ENCODE measurements around the gene ZNF74.
"Not testable (repeated sequence)": the region's sequence is repeated elsewhere in the genome, so short reads cannot be mapped to it uniquely, and the experiment has no call there.

DNA sequence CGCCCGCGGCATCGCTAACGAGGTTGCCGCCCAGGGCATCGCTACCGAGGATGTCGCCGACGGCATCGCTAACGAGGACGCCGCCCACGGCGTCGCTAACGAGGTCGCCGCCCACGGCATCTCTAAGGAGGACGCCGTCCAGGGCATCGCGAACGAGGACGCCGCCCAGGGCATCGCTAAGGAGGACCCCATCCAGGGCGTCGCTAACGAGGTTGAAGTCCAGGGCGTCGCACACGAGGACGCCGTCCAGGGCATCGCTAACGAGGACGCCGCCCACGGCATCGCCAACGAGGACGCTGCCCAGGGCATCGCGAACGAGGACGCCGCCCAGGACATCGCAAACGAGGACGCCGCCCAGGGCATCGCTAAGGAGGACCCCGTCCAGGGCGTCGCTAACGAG lies 33.7 kb upstream of the ZNF74 start:
- TF ChIP-seq, protein P1, sequence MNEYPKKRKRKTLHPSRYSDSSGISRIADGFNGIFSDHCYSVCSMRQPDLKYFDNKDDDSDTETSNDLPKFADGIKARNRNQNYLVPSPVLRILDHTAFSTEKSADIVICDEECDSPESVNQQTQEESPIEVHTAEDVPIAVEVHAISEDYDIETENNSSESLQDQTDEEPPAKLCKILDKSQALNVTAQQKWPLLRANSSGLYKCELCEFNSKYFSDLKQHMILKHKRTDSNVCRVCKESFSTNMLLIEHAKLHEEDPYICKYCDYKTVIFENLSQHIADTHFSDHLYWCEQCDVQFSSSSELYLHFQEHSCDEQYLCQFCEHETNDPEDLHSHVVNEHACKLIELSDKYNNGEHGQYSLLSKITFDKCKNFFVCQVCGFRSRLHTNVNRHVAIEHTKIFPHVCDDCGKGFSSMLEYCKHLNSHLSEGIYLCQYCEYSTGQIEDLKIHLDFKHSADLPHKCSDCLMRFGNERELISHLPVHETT (tag by site-specific recombination; IDR thresholded peaks at IDR 0.05) = not testable (repeated sequence)
- TF ChIP-seq, protein P2, sequence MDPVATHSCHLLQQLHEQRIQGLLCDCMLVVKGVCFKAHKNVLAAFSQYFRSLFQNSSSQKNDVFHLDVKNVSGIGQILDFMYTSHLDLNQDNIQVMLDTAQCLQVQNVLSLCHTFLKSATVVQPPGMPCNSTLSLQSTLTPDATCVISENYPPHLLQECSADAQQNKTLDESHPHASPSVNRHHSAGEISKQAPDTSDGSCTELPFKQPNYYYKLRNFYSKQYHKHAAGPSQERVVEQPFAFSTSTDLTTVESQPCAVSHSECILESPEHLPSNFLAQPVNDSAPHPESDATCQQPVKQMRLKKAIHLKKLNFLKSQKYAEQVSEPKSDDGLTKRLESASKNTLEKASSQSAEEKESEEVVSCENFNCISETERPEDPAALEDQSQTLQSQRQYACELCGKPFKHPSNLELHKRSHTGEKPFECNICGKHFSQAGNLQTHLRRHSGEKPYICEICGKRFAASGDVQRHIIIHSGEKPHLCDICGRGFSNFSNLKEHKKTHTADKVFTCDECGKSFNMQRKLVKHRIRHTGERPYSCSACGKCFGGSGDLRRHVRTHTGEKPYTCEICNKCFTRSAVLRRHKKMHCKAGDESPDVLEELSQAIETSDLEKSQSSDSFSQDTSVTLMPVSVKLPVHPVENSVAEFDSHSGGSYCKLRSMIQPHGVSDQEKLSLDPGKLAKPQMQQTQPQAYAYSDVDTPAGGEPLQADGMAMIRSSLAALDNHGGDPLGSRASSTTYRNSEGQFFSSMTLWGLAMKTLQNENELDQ (tag by site-specific recombination; IDR thresholded peaks at IDR 0.05; ENCODE audit: low read depth) = not testable (repeated sequence)
- not testable (repeated sequence) for TF ChIP-seq YY1 (tag by site-specific recombination; IDR thresholded peaks at IDR 0.05); ZNF335 (tag by site-specific recombination; conservative IDR thresholded peaks at IDR 0.05); OVOL3 (tag by site-specific recombination; IDR thresholded peaks at IDR 0.05); ZNF140 (tag by site-specific recombination; IDR thresholded peaks at IDR 0.05); ZBTB7A (tag by site-specific recombination; IDR thresholded peaks at IDR 0.05; ENCODE audit: low read depth); ZNF214 (tag by site-specific recombination; IDR thresholded peaks at IDR 0.05; ENCODE audit: borderline replicate concordance); ZNF10 (tag by site-specific recombination; IDR thresholded peaks at IDR 0.05); ZNF776 (tag by site-specific recombination; IDR thresholded peaks at IDR 0.05; ENCODE audit: borderline replicate concordance); HOXA7 (CRISPR knock-in tag; IDR thresholded peaks at IDR 0.05; ENCODE audit: borderline replicate concordance)
- TF ChIP-seq, protein P3, sequence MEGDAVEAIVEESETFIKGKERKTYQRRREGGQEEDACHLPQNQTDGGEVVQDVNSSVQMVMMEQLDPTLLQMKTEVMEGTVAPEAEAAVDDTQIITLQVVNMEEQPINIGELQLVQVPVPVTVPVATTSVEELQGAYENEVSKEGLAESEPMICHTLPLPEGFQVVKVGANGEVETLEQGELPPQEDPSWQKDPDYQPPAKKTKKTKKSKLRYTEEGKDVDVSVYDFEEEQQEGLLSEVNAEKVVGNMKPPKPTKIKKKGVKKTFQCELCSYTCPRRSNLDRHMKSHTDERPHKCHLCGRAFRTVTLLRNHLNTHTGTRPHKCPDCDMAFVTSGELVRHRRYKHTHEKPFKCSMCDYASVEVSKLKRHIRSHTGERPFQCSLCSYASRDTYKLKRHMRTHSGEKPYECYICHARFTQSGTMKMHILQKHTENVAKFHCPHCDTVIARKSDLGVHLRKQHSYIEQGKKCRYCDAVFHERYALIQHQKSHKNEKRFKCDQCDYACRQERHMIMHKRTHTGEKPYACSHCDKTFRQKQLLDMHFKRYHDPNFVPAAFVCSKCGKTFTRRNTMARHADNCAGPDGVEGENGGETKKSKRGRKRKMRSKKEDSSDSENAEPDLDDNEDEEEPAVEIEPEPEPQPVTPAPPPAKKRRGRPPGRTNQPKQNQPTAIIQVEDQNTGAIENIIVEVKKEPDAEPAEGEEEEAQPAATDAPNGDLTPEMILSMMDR (tag by site-specific recombination; IDR thresholded peaks at IDR 0.05) = not testable (repeated sequence)
- TF ChIP-seq, protein P4, sequence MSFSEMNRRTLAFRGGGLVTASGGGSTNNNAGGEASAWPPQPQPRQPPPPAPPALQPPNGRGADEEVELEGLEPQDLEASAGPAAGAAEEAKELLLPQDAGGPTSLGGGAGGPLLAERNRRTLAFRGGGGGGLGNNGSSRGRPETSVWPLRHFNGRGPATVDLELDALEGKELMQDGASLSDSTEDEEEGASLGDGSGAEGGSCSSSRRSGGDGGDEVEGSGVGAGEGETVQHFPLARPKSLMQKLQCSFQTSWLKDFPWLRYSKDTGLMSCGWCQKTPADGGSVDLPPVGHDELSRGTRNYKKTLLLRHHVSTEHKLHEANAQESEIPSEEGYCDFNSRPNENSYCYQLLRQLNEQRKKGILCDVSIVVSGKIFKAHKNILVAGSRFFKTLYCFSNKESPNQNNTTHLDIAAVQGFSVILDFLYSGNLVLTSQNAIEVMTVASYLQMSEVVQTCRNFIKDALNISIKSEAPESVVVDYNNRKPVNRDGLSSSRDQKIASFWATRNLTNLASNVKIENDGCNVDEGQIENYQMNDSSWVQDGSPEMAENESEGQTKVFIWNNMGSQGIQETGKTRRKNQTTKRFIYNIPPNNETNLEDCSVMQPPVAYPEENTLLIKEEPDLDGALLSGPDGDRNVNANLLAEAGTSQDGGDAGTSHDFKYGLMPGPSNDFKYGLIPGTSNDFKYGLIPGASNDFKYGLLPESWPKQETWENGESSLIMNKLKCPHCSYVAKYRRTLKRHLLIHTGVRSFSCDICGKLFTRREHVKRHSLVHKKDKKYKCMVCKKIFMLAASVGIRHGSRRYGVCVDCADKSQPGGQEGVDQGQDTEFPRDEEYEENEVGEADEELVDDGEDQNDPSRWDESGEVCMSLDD (tag by site-specific recombination; IDR thresholded peaks at IDR 0.05) = not testable (repeated sequence)
- TF ChIP-seq, protein P5, sequence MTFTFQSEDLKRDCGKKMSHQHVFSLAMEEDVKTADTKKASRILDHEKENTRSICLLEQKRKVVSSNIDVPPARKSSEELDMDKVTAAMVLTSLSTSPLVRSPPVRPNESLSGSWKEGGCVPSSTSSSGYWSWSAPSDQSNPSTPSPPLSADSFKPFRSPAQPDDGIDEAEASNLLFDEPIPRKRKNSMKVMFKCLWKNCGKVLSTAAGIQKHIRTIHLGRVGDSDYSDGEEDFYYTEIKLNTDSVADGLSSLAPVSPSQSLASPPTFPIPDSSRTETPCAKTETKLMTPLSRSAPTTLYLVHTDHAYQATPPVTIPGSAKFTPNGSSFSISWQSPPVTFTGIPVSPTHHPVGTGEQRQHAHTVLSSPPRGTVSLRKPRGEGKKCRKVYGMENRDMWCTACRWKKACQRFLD (tag by site-specific recombination; IDR thresholded peaks at IDR 0.05) = not testable (repeated sequence)

Data from HEK293 (cell line).